IPS-18a (cell line): ENCODE data around the gene KIAA0513.
"Not testable (repeated sequence)": the region's sequence is repeated elsewhere in the genome, so short reads cannot be mapped to it uniquely, and the experiment has no call there.

ENCODE experiments used
- H3K27ac ChIP-seq: one replicate; pipeline ENCODE4 v1.5.1; 2013; ENCODE audit warnings: low read length
- H3K27me3 ChIP-seq: one replicate; pipeline ENCODE4 v1.6.1; 2013; ENCODE audit warnings: mild to moderate bottlenecking, low read length; ENCODE audit not compliant: control insufficient read depth, insufficient read depth
- H3K36me3 ChIP-seq: one replicate; pipeline ENCODE4 v1.6.1; 2013; ENCODE audit warnings: low read depth, low read length; ENCODE audit not compliant: control insufficient read depth
- H3K4me1 ChIP-seq: one replicate; pipeline ENCODE4 v1.6.1; 2013; ENCODE audit warnings: low read depth, low read length; ENCODE audit not compliant: control insufficient read depth
- H3K4me3 ChIP-seq: one replicate; pipeline ENCODE4 v1.5.1; 2013; ENCODE audit warnings: low read length
- H3K9ac ChIP-seq: one replicate; pipeline ENCODE4 v1.6.1; 2013; ENCODE audit warnings: mild to moderate bottlenecking, low read length, moderate library complexity
- H3K9me3 ChIP-seq: one replicate; pipeline ENCODE4 v1.6.1; 2013; ENCODE audit warnings: low read depth, low read length; ENCODE audit not compliant: control insufficient read depth

The KIAA0513 gene

GRCh38 chr16:85046472-85046916, 18.9 kb downstream of the KIAA0513 start:
- H3K27me3 ChIP-seq: no peaks in the 10 kb centered on the region
- H3K4me1 ChIP-seq: no peaks in the 10 kb centered on the region
- no peaks in the 10 kb centered on the region for H3K9me3 ChIP-seq
- no peak overlapping the region for H3K4me3 ChIP-seq
- no peak overlapping the region for H3K27ac ChIP-seq
- no peaks in the 10 kb centered on the region for H3K36me3 ChIP-seq
- no peak overlapping the region for H3K9ac ChIP-seq

GRCh38 chr16:85046931-85047866, 19.6 kb downstream of the KIAA0513 start:
- Histone ChIP-seq H3K4me1 (no peaks in the 10 kb centered on the region), H3K27ac (no peak overlapping the region), H3K36me3 (no peaks in the 10 kb centered on the region), H3K9me3 (no peaks in the 10 kb centered on the region), H3K9ac (no peak overlapping the region), H3K4me3 (no peak overlapping the region), H3K27me3 (no peaks in the 10 kb centered on the region)

- H3K4me3 ChIP-seq: no peak overlapping the region
- H3K27ac ChIP-seq: no peak overlapping the region
- H3K9ac ChIP-seq: no peak overlapping the region
- H3K27me3 ChIP-seq: no peaks in the 10 kb centered on the region
- H3K4me1 ChIP-seq: no peaks in the 10 kb centered on the region
- no peaks in the 10 kb centered on the region for H3K9me3 ChIP-seq
- no peaks in the 10 kb centered on the region for H3K36me3 ChIP-seq
Observed at GRCh38 chr16:85047867-85048455, 20.4 kb downstream of the KIAA0513 start.

DNA sequence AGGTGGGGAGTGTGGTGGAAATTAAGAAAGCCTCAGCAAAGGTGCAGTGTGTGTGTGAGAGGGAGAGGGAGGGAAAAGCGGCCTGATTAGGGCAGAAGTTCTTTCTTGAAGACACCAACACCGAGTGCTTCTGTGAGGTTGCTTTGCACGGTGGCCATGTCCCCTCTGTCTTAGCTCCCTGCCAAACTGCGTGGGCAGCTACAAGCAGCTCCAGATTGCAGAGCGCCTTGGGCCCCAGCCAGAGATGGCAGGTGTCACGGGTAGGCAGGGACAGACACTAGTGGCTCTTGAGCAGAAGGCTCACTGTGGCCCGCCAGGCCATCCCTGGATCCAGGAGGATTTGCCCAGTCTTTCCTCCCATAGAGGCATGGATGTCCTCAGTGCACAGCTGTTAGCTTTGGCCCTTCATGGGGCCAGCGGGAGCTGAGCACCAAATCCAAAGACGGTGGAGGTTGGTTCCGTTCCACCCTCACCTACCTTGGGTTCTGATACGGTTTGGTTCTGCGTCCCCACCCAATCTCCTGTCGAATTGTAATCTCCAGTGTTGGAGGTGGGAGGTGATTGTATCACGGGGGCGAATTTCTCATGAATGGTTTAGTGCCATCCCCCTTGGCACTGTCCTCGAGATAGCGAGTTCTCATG, 21.4 kb downstream of the KIAA0513 start:
- no peaks in the 10 kb centered on the region for H3K27me3 ChIP-seq
- H3K36me3 ChIP-seq: no peaks in the 10 kb centered on the region
- no peak overlapping the region for H3K4me3 ChIP-seq
- H3K4me1 ChIP-seq: no peaks in the 10 kb centered on the region
- H3K27ac ChIP-seq: no peak overlapping the region
- no peak overlapping the region for H3K9ac ChIP-seq
- no peaks in the 10 kb centered on the region for H3K9me3 ChIP-seq

DNA sequence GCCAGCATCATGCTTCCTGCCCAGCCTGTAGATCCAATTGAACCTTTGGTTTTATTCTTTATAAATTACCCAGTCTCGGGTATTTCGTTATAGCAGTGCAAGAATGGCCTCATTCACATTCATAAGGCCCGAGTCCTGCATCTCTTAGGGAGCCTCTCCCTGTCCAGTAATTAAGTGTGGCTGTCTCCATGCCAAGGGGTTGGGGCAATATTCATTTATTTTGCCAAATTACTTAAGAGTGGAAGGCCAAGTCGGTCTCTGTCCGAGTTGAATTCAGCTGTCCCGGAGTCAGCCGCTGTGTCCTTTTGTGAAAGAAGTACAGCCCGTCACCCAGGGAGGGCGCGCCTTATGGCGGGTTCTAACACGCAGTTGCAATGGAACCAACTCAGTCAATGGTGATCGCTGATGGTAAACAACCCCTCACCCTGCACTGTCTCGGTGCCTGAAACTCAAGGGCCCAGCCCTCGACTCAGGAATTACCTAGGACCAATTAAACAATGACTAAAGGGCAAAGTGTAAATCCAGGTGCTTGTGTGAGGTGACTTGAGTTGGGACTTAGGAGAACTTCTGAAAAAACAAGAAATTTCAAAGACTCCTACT, 22.2 kb downstream of the KIAA0513 start:
- Histone ChIP-seq H3K4me1 (no peaks in the 10 kb centered on the region), H3K9me3 (no peaks in the 10 kb centered on the region), H3K4me3 (no peak overlapping the region), H3K27ac (no peak overlapping the region), H3K9ac (no peak overlapping the region), H3K27me3 (no peaks in the 10 kb centered on the region), H3K36me3 (no peaks in the 10 kb centered on the region)

DNA sequence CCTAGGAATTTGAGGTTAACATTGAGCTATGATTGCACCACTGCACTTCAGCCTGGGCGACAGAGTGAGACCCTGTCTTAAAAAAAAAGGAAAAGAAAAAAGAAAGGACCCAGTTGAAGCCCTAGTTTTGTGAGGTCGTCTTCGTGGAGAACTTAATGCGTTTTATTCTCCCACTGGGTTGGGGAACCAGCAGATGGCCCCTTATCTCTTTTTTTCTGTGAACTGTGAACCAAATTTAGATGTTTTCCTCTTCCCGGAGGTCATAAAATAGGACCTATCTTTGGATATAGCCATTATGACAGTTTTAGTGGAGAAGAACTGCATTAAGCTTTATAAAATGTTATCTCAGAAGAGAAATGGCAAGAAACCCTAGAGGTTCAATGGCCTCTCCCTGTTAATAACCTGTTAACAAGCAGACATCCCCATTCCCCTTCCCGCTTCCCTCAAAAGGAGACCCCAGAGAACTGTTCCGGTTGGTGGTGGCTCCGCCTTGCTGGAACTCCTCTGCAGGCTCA, 23.5 kb downstream of the KIAA0513 start:
- H3K27me3 ChIP-seq: no peaks in the 10 kb centered on the region
- H3K9ac ChIP-seq: no peak overlapping the region
- H3K9me3 ChIP-seq: no peaks in the 10 kb centered on the region
- H3K27ac ChIP-seq: no peak overlapping the region
- no peaks in the 10 kb centered on the region for H3K36me3 ChIP-seq
- H3K4me1 ChIP-seq: no peaks in the 10 kb centered on the region
- H3K4me3 ChIP-seq: no peak overlapping the region

- no peaks in the 10 kb centered on the region for H3K9me3 ChIP-seq
- no peak overlapping the region for H3K4me3 ChIP-seq
- no peaks in the 10 kb centered on the region for H3K36me3 ChIP-seq
- no peaks in the 10 kb centered on the region for H3K27me3 ChIP-seq
- H3K27ac ChIP-seq: no peak overlapping the region
- H3K9ac ChIP-seq: no peak overlapping the region
- peaks cover 5% of the 10 kb centered on the region for H3K4me1 ChIP-seq
Observed at GRCh38 chr16:85051683-85052082, 24.1 kb downstream of the KIAA0513 start.

- H3K4me1 ChIP-seq: peaks cover 13% of the 10 kb centered on the region
- no peaks in the 10 kb centered on the region for H3K9me3 ChIP-seq
- H3K36me3 ChIP-seq: no peaks in the 10 kb centered on the region
- H3K9ac ChIP-seq: no peak overlapping the region
- H3K4me3 ChIP-seq: no peak overlapping the region
- no peaks in the 10 kb centered on the region for H3K27me3 ChIP-seq
- no peak overlapping the region for H3K27ac ChIP-seq
Observed at GRCh38 chr16:85052536-85052935, 24.9 kb downstream of the KIAA0513 start.

GRCh38 chr16:85054321-85054720, 26.7 kb downstream of the KIAA0513 start:
- H3K4me1 ChIP-seq: peaks cover 14% of the 10 kb centered on the region
- not testable (repeated sequence) for H3K9me3 ChIP-seq, H3K27me3 ChIP-seq, H3K27ac ChIP-seq, H3K4me3 ChIP-seq, H3K36me3 ChIP-seq, H3K9ac ChIP-seq

DNA sequence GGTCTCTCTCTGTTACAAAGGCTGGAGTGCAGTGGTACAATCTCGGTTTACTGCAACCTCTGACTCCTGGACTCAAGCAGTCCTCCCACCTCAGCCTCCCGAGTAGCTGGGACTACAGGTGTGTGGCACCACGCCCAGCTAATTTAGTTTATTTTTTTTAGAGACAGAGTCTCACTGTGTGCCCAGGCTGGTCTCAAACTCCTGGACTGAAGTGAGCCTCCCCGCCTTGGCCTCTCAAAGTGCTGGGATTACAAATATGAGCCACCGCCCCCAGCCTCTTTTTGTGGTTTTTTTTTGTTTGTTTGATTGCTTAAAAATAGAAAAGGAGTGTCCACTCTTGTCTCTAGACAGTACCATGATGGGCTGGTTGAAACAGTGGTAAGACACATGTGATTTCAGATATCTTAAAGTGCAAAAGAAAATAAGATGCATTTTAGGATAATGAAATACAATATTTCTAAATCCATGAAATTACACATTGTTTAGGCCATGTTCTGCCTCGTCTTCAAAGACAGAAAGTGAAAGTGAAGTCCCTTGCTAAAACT, 27.4 kb downstream of the KIAA0513 start:
- H3K36me3 ChIP-seq: no peaks in the 10 kb centered on the region
- no peak overlapping the region for H3K27ac ChIP-seq
- no peaks in the 10 kb centered on the region for H3K9me3 ChIP-seq
- H3K4me3 ChIP-seq: no peak overlapping the region
- H3K9ac ChIP-seq: no peak overlapping the region
- peaks cover 14% of the 10 kb centered on the region for H3K4me1 ChIP-seq
- H3K27me3 ChIP-seq: no peaks in the 10 kb centered on the region
